ENCODE results near the gene HNMT.
"Not testable (repeated sequence)": the region's sequence is repeated elsewhere in the genome, so short reads cannot be mapped to it uniquely, and the experiment has no call there.

Gene HNMT

GRCh38 chr2:137947032-137947727, 17.1 kb upstream of the HNMT start:
- no peak for DNase-seq

DNA sequence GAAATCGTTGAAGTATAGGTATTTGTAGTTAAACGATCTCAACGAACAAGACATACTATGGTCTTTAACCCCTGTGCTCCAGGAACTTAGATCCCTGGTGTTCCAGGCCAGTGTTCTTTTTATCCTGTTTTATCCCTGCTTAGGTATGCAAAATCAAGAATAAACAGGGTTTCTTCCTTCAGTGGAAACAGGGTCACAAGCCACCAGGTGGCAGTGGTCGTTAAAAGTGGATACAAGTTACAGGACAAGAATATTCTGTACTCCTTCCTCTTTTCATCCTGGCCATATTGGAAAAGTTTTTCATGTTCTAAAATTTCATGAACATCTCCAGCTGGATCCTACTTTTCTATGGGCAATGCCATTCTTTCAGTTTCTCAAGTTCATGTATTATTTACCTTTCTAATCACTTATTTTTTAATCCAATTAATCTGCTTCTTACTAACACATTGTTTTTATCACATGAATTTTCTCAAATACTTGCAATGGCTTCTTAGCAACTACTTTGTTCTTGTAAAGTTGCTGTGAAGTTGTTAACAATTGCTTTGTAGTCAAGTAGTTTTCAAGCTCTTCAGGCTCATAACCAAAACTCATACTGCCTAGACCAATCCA, 16.4 kb upstream of the HNMT start:
- peak; percentile 83 for DNase-seq

GRCh38 chr2:137948894-137949293, 15.4 kb upstream of the HNMT start:
- no peak for DNase-seq

DNA sequence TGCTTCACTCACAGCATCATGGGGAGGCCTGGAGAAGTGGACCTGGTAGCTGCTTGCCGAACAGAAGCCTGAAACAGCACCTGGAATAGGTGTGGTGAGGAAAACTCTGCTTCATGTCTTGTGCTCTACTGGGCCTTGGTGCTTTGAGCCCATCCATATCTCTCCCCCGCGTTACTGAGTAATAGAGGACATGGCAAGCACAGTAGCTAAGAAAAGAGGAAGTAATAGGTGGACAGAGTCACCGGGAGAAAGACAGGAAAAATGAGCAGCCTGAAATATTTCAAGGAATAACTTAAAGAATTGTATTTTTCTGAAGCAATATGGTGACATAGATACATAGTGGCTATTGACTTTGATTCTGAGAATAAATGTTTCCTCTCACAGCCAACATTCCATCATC, 14.0 kb upstream of the HNMT start:
- no peak for DNase-seq

DNA sequence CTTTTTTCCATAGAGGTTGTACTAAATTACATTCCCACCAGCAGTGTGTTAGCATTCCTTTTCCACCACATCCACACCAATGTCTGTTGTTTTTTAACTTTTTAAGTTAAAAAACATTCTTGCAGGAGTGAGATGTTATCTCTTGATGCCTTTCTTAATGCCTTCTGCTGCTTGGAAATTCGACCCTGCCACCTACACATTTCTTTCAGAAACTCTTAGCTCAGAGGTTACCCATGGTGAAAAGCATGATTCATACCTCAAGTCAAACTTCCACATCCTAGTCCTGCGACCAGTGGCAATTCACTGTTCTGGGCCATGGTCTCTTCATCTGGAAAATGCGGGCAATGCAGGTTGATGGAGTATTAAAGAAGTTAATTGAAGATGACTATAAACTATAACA, 12.7 kb upstream of the HNMT start:
- DNase-seq: no peak

DNA sequence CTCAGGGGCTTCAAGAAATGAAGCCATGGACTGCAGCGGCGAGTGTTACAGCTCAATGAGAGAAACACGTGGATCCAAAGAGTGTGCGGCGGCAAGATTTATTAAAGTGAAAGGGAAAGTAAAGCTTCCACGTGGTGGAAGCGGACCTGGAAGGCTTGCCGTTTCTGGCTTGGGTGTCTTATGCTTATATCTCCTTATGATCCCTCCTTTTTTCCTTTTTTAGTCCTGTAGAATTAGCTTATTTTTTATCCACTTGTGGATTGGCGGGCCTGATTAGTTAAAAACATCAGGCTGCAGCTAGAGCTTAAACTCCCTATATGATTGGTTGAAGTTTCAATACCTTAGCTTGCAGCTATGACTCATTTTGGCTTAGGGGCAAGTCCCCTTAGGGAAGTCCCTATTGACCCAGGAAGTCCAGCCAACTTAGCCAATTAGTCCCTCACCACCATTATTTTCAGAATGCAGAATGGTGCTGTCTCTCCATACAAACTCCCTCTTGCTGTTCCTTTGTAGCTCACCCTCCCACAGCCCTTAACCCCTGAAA, 11.6 kb upstream of the HNMT start:
- DNase-seq: peak; percentile 9

DNA sequence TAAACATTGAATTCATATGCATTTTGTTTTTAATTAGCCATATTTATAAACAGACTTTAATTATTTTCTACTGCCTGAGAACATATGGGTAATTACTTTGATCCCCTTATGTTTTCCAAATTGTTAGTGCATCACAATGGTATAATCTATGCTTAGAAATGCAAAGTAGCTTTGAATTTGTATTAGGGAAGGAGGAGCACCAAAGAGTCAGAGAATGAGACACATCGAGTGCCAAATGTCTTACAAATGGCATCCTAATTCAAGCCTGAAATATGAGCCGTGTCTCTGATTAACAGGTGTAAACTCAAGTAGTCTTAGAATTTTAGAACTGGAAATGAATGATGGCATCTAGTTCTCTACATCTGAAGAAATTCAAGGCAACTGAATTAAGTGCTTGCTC, 8.7 kb upstream of the HNMT start:
- DNase-seq: no peak

GRCh38 chr2:137957033-137957432, 7.2 kb upstream of the HNMT start:
- DNase-seq: no peak

DNA sequence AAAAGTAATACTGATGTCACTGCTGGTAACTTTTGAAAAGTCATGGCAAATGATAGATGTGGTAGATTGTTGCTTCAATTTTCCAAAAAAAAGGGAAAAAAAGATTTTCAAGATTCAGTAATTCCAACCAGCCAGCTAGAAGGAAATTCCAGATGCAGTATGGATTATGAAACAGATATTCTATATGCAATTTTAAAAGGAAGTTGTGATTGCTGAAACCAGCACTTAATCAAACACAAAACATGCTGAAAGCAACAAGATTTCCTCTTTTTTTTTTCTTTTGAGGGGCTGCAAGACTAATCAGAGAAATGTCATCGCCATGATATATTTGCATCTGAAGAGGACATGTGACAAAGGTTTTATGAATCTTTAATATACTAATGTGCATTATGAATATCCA, 5.1 kb upstream of the HNMT start:
- DNase-seq: no peak

DNA sequence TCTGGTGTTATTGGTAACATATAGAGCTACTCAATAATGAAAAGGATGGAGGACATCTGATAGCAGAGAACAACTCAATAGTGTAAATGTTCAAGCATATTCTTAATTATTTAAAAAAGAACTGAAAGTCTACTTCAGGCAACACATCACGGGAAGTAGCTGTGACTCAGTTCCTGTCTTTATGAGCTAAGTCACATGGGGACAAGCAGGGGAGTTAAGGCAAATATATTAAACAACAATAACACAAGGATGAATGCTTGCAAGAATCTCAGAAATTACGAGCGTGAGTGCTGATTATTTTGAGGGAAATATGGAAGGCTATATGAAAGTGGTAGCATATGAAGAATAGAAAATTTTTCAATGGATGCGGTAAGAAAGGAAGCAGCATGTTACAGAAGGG, 4.0 kb upstream of the HNMT start:
- no peak for DNase-seq

DNA sequence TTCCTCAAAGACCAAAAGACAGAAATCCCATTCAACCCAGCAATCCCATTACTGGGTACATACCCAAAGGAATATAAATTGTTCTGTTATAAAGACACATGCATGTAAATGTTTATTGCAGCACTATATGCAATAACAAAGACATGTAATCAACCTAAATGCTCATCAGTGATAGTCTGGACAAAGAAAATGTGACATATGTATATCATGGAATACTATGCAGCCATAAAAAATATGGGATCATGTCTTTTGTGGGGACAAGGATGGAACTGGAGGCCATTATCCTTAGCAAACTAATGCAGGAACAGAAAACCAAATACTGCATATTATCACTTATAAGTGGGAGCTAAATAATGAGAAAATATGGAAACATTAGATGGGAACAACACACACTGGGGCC, 2.7 kb upstream of the HNMT start:
- no peak for DNase-seq

GRCh38 chr2:137963535-137964065, 673 bp upstream of the HNMT start:
- peak; percentile 14 for DNase-seq

DNA sequence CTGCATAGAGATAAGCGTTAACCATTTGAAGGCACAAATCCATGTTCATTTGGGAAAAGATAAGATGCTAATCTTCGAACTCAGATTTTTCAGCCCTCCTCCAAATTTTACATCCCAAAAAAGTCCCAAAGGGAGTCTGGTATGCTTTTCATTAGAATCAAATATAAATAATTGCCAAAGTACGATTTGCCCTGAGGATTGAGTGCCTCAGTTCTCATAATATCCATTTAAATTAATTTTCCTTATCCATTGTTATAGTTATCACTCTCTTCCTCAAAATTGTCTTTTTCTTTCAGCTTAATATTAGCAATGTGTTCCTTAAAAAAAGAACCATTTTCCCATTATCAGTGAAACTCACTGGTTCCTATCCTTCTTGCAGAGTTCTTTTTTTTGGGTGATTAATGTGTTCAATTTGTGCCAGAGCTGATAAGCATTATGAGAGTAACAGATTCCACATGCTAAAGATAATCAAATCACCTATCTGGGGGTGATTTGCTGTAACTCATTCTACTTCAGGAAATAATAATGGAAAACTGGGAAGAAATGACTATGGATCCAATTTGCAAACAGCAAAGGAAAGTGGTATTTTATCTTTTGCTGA, 686 bp downstream of the HNMT start:
- peak; percentile 16 for DNase-seq

- no peak for DNase-seq
These were observed 1.8 kb downstream of the HNMT start for GRCh38 chr2:137966043-137966442.

DNA sequence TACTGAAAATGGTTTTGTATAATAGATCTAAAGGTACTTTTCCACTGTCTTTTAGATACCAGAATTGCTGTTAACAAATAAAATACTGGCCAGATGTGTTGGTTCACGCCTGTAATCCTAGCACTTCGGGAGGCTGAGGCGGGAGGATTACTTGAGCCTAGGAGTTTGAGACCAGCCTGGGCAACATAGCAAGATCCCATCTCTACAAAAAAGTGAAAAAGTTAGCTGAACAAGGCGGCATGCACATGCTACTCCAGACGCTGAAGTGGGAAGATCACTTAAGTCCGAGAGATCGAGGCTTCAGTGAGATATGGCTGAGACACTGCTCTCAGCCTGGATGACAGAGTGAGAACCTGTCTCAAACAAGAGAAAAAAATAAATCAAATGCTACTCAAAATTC, 2.8 kb downstream of the HNMT start:
- no peak for DNase-seq

DNA sequence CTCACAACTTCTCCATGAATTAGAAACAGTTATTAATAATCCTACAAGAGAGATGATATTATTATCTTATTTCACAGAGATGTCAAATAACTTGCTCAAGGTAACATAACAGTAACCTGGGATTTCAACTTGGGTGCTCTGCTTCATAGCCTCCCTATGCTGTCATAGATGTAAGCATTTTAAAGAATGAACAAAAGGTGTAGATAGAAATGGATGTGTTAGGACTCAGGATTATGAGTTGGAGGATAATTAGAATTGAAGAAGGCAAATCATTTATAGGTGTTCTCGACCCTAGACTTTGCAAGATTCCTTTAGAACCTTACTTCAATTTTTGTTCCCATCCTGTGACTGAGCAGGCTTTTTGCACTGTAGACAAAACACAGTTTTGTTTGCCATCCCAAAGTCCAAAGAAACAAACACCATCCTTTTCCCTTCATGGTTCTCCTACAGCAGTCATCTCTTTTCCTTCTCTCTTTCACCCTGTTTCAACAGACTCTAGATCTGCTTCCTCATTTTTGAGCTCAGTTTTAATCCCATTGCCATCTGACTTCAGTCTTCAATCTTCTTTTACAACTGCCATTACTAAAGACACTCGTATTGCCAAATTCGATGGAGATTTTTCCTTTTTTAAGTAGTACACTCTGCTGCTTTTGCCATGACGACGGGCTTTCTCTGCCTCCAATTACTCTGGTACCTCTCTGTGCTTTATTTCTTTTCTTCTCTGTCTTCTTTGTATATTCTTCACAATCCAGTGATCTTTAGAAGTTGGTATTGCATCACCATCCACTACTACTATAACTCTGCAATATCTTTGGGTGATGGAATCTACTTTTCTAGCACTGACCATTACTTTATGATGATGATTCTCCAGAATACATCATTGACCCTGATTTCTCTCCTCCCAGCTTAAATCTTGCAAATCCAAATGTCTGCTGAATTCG, 4.5 kb downstream of the HNMT start:
- no peak for DNase-seq

DNA sequence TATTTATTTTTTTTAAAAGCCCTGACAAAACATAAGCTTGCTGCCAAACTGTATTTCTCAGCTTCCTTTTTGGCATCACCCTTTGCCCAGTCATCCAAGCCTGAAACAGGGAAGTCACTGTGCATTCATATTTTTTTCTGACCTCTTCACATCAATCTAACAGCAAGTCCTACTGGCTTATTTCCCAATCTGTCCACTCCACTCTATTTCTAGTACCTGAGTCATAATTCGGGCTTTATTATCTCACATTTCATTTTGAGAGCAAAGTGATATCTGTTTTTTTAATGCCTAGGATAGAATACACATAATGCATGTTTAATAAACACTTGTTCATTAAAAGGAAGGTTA, 5.1 kb downstream of the HNMT start:
- DNase-seq: no peak

GRCh38 chr2:137969876-137970275, 5.6 kb downstream of the HNMT start:
- DNase-seq: no peak

DNA sequence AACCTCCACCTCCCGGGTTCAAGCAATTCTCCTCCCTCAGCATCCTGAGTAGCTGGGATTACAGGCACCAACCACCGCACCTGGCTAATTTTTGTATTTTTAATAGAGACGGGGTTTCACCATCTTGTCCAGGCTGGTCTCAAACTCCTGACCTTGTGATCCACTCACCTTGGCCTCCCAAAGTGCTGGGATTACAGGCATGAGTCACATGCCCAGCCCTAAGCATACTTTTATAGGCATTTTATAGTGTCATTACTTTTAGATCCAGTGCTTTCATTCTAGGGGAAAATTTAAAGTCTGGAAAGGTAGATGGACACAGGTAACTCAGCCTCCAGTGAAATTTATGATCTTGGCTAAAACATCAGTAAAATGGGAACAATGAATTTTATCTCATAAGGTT, 7.0 kb downstream of the HNMT start:
- not testable (repeated sequence) for DNase-seq

- DNase-seq: peak; percentile 9
These were observed 9.0 kb downstream of the HNMT start for GRCh38 chr2:137973280-137973679.

GRCh38 chr2:137975280-137976271, 11.3 kb downstream of the HNMT start:
- DNase-seq: no peak

DNA sequence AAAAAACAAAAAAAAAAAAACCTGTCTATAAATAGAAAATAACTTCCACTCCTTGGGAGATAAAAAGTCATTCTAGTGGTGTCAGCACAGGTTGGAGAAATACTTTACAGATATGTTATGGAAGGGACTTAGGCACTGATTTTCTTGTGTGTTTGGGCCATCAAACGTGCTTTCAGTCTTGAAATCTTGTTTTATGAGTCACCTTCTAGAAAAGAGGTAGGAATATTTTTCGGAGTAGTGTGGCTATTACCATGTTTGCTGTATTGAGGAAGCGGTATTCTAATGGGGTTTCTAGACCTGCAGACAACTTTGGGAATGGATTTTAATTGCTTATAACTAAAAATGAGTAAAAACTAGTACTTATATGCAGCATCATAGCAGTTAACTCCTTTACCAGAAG, 12.0 kb downstream of the HNMT start:
- DNase-seq: no peak
